Astrocyte (in vitro differentiated cells and primary cell): ENCODE data around the gene GRB2.
"Not testable (repeated sequence)": the region's sequence is repeated elsewhere in the genome, so short reads cannot be mapped to it uniquely, and the experiment has no call there.

ENCODE experiments used
- EZH2 ChIP-seq: IDR thresholded peaks from 2 replicates; pipeline ENCODE4 v1.6.1; 2012; ENCODE audit warnings: mild to moderate bottlenecking, low read length, inconsistent platforms; ENCODE audit not compliant: insufficient read depth
- TF ChIP-seq, protein P1 (sequence below): IDR thresholded peaks from 2 replicates; pipeline ENCODE4 v1.5.1; 2011; ENCODE audit warnings: low read depth, mild to moderate bottlenecking, inconsistent platforms, low read length, moderate library complexity; ENCODE audit not compliant: insufficient read depth

DNA sequence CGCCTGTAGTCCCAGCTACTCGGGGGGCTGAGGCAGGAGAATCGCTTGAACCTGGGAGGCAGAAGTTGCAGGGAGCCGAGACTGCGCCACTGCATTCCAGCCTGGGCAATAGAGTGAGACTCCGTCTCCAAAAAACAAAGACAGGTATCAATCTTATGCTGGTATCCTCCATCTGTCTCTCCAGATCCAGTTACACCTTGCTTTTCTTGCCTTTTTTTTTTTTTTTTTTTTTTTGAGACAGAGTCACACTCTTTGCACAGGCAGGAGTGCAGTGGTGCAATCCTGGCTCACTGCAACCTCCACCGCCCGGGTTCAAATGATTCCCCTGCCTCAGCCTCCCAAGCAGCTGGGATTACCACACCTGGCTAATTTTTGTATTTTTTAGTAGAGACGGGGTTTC, 59.1 kb downstream of the GRB2 start:
- TF ChIP-seq, protein P1, sequence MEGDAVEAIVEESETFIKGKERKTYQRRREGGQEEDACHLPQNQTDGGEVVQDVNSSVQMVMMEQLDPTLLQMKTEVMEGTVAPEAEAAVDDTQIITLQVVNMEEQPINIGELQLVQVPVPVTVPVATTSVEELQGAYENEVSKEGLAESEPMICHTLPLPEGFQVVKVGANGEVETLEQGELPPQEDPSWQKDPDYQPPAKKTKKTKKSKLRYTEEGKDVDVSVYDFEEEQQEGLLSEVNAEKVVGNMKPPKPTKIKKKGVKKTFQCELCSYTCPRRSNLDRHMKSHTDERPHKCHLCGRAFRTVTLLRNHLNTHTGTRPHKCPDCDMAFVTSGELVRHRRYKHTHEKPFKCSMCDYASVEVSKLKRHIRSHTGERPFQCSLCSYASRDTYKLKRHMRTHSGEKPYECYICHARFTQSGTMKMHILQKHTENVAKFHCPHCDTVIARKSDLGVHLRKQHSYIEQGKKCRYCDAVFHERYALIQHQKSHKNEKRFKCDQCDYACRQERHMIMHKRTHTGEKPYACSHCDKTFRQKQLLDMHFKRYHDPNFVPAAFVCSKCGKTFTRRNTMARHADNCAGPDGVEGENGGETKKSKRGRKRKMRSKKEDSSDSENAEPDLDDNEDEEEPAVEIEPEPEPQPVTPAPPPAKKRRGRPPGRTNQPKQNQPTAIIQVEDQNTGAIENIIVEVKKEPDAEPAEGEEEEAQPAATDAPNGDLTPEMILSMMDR, result not testable (repeated sequence)
- TF ChIP-seq EZH2, result not testable (repeated sequence)
